C4-2B (cell line): ENCODE results near the gene EEIG2.

Source experiments
- CTCF ChIP-seq: fragments of 450-650 bp; conservative IDR thresholded peaks from 2 replicates; pipeline ENCODE4 v1.5.1; 2017; ENCODE audit warnings: mild to moderate bottlenecking
- ZFX ChIP-seq: fragments of 450-650 bp; IDR thresholded peaks from 2 replicates; pipeline ENCODE4 v1.6.1; 2017

DNA sequence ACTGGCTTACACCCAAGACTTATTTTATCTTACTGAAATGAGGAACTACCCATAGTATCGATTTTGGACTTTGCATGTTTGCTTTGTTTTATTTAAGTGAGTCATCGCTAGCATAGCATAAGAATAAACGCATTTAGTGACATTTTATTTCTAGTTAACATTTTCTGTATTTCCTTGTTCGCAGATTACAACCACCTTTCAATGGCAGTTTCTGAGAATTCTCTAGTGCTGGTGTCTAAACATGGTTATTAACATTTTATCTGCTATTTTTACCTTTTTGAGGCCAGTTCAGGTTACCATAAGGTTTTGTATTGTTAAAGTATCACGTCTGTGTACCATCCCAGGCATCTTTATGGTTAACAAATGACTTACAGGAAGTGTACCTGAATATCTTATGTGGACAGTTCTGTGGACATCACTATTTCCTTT lies 24.5 kb downstream of the EEIG2 start:
- TF ChIP-seq CTCF (no peak), ZFX (no peak)
